Germinal center (tissue), 1 donor: ENCODE measurements around the gene NCR1.
A peak's percentile ranks its signal among the peaks of the same experiment; 100 is the strongest.
"Not testable (repeated sequence)": the region's sequence is repeated elsewhere in the genome, so short reads cannot be mapped to it uniquely, and the experiment has no call there.

Source experiments
- DNase-seq: peaks from one replicate; pipeline ENCODE4 v3.0.0; 2012; ENCODE audit warnings: mixed read lengths, low spot score

The NCR1 gene

GRCh38 chr19:54907899-54908298 is 2.0 kb downstream of the NCR1 start:
- not testable (repeated sequence) for DNase-seq

GRCh38 chr19:54916822-54917221 is 10.9 kb downstream of the NCR1 start:
- no peak for DNase-seq

DNA sequence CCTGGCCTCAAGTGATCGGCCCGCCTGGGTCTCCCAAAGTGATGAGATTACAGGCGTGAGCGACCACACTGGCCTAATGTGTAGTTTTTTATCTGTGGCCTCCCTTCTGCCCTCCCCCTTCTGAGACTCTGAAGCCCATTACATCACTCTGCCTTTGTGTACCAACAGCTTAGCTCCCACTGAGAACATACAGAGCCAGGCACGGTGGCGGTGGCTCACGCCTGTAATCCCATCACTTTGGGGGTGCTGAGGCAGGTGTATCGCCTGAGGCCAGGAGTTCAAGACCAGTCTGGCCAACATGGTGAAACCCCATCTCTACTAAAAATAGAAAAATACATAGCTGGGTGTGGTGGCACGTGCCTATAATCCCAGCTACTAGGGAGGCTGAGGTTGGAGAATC is 12.6 kb downstream of the NCR1 start:
- no peak for DNase-seq

- not testable (repeated sequence) for DNase-seq
These were observed 14.0 kb downstream of the NCR1 start for GRCh38 chr19:54919646-54920563.

DNA sequence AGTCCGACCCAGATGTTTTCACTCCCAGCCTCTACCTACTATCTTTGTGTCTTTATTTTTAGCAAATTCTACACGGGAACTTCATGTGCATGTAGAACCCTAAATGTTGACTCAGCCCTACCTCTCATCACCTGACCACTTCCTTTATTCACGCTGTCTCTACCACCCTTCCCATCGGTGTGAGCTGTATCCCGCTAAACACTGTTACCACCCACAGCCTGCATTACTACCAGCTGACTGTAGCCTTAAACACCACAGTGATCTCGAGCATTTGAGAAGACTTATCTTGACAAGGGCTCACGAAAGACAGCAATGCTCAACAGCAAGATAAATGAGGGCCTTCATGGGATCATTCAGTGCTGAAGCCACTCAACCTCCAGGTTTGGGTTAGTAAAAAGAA is 15.1 kb downstream of the NCR1 start:
- no peak for DNase-seq

DNA sequence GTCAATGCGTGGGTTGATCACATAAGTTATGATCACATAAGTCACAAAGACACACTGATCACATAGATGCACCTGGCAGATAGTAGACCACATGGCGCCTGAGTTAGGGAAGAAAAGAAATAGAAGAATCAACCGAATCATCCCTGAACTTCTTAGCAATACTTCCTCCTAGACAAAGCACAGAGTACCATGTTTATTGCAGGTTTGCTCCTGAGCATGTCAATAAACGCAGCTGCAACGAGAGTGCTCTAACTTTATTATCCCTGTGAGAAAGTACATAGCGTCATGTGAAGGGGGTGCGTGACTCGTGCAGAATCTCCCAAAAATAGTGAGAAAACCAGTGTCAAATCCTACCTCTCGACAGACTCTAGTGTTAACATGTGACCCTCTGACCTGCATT is 17.3 kb downstream of the NCR1 start:
- no peak for DNase-seq

- DNase-seq, result no peak
These were observed 22.4 kb downstream of the NCR1 start for GRCh38 chr19:54928299-54928698.

DNA sequence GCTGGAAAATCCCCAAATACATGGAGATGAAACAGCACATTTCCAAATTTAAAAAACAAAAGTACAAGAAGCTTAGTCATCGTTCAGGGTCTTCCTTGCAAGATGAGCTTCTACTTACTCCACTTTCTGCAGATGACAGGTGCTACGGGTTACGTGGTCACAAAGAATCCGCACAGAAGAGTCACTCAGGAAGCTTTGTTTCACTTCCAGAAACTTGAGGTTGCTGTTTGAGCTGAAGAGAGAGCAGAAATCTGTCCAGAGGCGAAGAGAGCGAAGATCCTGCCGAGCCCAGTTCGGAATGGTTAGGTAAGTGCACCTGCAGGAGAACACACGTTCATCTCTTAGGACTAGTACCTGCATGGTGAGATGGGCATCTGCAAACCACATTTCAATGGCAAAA is 32.0 kb downstream of the NCR1 start:
- peak; percentile 40 for DNase-seq

- DNase-seq, result no peak
These were observed 33.0 kb downstream of the NCR1 start for GRCh38 chr19:54938906-54939305.

DNA sequence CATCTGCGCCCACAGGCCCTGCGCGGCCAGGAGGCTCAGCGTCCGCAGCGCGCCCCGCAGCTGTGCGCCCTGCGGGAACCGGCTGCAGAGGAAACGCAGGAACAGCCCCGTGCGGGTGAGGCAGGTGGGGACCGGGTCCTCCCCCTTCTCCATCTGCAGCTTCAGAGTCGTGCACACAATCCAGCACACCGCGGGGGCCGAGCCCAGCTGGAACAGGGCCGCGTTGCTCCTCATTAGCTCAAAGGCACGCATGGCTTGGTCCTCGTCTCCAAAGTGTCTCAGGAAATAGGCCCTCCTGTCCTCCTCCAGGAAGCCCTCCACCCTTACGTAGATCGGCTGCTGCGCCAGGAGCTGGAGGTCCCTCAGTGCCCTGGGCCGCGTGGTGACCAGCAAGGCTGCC is 33.6 kb downstream of the NCR1 start:
- not testable (repeated sequence) for DNase-seq

DNA sequence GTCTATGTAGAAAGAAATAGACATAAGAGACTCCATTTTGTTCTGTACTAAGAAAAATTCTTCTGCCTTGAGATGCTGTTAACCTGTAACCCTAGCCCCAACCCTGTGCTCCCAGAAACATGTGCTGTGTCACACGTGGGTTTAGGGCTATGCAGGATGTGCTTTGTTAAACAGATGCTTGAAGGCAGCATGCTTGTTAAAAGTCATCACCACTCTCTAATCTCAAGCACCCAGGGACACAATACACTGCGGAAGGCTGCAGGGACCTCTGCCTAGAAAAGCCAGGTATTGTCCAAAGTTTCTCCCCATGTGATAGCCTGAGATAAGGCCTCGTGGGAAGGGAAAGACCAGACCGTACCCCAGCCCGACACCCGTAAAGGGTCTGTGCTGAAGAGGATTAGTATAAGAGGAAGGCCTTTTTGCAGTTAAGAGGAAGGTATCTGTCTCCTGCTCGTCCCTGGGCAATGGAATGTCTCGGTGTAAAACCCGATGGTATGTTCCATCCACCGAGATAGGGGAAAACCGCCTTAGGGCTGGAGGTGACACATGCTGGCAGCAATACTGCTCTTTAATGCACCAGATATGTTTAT is 37.9 kb downstream of the NCR1 start:
- not testable (repeated sequence) for DNase-seq

- no peak for DNase-seq
These were observed 41.4 kb downstream of the NCR1 start, which contains the start of gene NLRP7 for GRCh38 chr19:54947381-54947780. NLRP7 (minus strand) TSS chr19:54947530.

DNA sequence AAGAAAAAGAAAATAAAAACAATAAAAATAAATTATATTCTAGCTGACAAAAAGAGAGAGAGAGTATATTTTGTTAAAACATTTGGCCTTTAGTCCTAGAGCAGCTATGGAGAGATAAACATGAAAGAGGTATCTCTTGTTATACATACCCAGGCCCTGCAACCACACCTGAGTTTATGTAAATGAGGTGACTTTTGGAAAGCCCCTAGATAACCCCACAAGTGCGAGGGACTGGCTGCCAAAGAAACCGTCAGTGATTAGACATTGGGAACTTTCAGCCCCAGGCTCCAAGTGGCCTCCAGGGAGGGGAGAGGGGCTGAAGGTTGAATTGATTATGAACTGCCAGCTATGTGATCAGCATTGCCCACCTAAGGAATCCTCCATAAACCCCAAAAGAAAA is 43.5 kb downstream of the NCR1 start:
- DNase-seq, result peak; percentile 26

- DNase-seq, result not testable (repeated sequence)
These were observed 44.6 kb downstream of the NCR1 start for GRCh38 chr19:54950580-54950979.

DNA sequence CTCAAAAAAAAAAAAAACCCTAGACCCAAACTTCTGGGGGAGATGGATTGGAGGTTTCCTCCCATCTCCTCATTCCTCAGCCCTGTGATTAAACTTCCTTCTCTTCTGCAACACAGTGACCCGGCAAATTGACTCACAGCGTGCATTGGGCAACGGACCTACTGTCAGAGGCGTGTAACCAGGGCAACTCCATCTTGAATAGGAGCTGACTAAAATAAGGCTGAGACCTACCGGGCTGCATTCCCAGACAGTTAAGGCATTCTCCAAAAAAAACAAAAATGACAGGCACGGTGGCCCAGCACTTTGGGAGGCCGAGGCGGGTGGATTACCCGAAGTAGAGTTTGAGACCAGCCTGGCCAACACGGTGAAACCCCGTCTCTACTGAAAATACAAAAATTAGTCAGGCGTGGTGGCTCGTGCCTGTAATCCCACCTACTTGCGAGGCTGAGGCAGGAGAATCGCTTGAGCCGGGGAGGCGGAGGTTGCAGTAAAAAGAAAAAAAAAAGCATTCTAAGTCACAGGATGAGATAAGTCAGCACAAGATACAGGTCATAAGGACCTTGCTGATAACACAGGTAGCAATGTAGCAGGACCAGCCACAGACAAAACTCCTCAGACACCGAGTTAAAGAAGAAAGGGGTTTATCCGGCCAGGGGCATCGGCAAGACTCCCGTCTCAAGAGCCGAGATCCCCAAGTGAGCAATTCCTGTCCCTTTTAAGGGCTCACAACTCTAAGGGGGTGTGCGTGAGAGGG is 46.8 kb downstream of the NCR1 start:
- no peak for DNase-seq

DNA sequence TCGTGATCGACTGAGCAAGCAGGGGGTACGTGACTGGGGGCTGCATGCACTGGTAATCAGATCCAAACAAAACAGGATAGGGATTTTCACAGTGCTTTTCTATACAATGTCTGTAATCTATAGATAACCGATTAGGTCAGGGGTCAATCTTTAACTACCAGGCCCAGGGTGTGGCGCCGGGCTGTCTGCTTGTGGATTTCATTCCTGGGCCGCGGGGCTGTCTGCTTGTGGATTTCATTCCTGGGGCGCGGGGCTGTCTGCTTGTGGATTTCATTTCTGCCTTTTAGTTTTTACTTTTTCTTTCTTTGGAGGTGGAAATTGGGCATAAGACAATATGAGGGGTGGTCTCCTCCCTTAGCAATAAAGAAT is 47.4 kb downstream of the NCR1 start:
- not testable (repeated sequence) for DNase-seq

- DNase-seq, result no peak
These were observed 49.4 kb downstream of the NCR1 start for GRCh38 chr19:54955376-54955775.

DNA sequence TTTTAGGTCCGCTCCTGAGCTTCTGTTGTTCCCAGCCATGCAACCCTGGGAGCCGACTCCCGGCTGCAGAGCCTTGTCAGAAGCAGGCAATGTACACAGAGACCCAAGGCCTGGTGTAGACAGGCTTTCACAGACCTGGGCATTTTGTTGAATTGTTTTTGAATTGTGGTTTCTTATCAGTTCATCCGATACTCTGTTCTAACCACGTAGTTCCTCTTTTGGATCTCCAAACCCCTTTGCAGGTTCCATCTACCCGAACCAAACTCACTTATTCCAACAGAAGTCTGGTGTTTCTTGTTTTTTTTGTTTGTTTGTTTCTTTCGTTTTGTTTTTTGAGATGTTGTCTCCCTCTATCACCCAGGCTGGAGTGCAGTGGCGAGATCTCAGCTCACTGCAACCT is 53.9 kb downstream of the NCR1 start:
- peak; percentile 41 for DNase-seq
